GM10266 (cell line): Measurements from ENCODE around the gene GAPDHS.

Experiments used
- DNase-seq: peaks from one replicate; pipeline ENCODE4 v3.0.0; 2012; ENCODE audit errors: extremely low spot score
- TF ChIP-seq, protein P1 (sequence below): IDR thresholded peaks from 2 replicates; pipeline ENCODE4 v1.5.1; 2012; ENCODE audit warnings: mild to moderate bottlenecking, low read depth; ENCODE audit not compliant: control insufficient read depth, insufficient read depth; ENCODE audit errors: missing control alignments

GAPDHS gene

DNA sequence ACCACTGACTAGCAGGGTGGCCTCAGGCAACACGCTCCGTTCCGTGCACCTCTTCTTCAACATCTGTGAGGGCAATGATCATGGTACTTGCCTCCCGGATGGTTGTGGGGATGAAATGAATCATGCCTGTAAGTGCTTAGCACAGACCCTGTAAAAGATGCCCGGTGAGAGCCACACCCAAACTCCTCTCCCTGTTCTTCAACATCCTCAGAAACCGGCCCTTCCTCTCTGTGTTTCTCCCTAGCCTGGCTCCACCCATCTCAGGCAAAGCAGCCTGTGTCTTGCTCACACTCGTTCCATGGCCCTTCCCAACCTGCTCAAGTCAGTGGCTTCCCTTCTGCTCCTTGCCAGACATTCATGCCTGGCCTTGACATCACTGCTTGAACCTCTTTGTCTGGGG, 14.0 kb upstream of the GAPDHS start:
- no peak for DNase-seq
- TF ChIP-seq, protein P1, sequence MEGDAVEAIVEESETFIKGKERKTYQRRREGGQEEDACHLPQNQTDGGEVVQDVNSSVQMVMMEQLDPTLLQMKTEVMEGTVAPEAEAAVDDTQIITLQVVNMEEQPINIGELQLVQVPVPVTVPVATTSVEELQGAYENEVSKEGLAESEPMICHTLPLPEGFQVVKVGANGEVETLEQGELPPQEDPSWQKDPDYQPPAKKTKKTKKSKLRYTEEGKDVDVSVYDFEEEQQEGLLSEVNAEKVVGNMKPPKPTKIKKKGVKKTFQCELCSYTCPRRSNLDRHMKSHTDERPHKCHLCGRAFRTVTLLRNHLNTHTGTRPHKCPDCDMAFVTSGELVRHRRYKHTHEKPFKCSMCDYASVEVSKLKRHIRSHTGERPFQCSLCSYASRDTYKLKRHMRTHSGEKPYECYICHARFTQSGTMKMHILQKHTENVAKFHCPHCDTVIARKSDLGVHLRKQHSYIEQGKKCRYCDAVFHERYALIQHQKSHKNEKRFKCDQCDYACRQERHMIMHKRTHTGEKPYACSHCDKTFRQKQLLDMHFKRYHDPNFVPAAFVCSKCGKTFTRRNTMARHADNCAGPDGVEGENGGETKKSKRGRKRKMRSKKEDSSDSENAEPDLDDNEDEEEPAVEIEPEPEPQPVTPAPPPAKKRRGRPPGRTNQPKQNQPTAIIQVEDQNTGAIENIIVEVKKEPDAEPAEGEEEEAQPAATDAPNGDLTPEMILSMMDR: no peak

DNA sequence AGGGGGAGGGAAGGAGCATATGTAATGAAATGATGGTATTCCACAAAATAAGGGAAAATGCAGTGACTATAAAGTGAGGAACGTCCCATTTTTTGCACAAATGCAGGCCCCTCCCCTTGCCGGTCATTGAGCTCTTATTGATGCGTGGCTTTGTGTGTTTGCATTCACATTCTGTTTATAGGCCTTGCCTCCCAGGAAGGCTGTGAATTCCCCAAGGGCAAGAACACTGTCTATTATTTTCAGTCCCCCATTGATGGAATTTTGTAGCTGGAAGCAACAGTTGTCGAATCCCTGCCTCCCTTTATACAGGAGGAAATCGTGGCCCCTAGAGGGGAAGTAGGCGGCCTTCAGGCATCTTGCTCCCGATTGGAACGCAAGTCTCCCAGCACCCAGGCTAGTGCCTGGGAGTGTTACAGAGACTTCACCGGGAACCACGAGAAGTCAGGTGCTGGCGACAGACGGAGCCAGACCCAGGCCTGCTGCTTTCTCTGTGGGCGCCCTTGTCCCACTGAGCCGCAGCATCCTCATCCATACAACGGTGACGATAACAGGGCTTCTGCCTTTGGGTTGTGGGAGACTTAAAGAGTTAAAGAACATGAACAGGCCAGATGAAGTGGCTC, 12.0 kb upstream of the GAPDHS start:
- no peak for DNase-seq
- TF ChIP-seq, protein P1: no peak

DNA sequence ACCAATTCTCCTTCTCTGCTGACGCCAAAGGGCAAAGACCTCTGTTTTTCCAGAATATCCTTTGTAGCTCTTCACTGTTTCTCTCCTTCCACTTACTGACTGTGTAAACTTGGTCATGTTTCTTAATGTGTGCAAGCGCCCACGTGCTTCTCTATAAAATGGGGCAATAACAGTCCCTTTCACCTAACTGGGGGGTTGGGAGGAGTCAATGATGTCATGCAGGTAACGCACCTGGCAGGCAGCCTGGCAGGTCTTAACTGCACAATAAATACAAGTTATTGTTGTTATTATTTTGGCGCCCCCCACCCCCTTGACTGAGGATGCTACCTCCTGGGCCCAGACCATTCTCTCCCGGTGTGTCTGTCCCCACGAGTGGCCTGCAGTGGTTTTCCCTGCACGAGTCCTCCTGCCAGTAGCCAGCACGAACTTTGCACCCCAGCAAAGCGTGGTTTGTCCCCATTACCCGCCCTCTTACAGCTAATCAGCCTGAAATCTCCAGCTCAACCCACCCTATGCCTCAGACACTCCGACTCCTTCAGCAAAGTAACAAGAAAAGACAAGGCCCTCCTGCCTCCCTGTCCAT, 10.4 kb upstream of the GAPDHS start:
- DNase-seq: no peak
- TF ChIP-seq, protein P1: no peak

DNA sequence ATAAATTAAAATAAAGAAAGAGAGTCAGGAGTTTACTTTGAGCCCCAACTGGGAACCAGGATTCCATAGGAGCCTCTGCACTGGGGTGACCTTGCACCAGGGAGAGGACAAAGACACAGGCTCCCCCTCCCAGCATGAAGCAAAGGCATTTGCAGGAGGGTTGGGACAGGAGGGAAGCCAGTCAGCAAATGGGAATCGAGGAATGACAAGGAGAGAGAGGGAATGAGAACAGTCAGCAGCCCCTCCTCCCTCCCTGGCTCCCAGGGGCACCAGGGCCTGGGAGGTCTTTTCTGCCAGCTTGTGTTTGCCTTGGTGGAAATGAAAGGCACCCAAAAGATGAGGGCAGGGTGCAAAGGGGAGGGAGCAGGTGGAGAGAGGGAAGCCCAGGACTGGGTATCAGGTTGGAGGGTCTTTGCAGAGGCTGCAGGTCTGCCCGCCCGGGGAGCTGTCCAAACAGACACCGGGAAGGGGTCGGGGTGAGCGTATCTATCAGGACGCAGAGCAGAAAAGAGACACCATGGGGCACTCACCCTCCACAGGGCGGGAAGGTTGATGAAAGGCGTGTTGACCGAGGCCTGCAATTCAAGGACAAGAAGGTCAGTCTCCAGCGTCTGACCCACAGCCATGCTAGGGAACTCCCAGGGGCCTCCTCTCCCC, 8.9 kb upstream of the GAPDHS start:
- TF ChIP-seq, protein P1: no peak
- no peak for DNase-seq

DNA sequence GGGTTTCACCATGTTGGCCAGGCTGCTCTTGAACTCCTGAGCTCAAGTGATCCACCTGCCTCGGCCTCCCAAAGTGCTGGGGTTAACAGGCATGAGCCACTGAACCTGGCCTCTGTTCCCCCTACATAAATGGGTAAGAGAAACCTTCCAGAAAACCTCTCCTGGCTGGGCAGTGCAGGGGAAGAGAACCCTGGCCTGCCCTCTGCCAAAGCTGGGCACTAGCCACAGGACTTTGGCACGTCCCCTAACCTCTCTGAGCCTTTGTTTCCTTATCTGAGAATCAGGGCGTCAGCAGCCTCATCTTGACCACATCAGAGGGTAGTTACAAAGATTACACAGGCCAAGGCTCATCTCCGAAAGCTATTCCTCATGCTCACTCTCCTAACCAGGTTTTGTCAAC, 7.4 kb upstream of the GAPDHS start:
- TF ChIP-seq, protein P1: no peak

DNA sequence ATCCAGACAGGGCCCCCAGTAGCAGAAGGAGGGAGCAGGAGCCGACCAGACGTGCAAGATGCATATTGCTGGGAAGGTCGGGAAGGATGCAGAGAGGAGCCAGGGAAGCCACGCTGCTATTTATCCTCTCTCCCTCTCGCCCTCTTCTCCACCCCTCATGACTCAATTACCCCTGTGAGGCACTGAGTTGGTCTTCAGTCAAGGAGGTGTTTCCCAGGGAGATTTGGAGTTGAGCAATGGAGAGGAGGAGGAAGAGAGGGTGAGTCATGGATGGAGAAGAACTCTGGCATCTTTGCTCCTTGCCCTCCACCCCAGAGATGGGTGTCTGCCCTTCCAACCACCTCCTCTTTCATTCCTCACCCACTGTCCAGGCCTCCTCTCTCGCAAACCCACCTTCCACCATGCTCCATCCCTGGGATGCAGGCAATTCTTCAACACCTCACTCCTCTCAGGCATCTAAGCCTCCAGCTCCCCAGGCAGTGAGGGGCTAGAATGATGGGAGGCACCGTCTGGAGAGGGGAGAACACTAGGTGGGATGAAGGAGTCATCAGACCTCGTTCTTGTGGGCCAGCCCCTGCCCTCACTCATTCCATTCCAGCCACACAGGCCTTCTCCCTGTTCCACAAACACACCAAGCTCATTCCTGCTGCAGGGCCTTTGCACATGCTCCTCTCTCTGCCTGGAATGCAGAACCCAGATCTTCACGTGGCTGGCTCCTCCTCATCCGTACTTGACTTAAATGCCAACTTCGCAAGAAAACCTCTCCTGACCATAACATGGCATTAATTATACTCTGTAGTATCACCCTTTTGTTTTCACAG, 4.8 kb upstream of the GAPDHS start, which contains the start of gene SBSN:
Gene SBSN (minus strand): TSS at position 94 of the 821 bp plus-strand sequence. CDS start 30 bp downstream, at position 64.
- no peak for DNase-seq
- TF ChIP-seq, protein P1: no peak

More for the DNA sequence above, 7.4 kb upstream of the GAPDHS start:
- no peak for DNase-seq
